Hepatocyte (in vitro differentiated cells): Measurements from ENCODE around the gene SSPN.

Experiments used
- CTCF ChIP-seq: fragments of 200-600 bp; sonication (generic); IDR thresholded peaks from 2 replicates; pipeline ENCODE4 v1.5.1; 2016; ENCODE audit warnings: antibody characterized with exemption, mild to moderate bottlenecking; ENCODE audit not compliant: poor library complexity
- EZH2 ChIP-seq: fragments of 200-600 bp; sonication (generic); IDR thresholded peaks from 2 replicates; pipeline ENCODE4 v1.6.1; 2016; ENCODE audit warnings: antibody characterized with exemption, mild to moderate bottlenecking, borderline replicate concordance
- EZH2phosphoT487 ChIP-seq: fragments of 200-600 bp; sonication (generic); IDR thresholded peaks from one replicate; pipeline ENCODE4 v1.6.1; 2018; ENCODE audit warnings: antibody characterized with exemption, mild to moderate bottlenecking, low read depth, moderate library complexity; ENCODE audit not compliant: unreplicated experiment, severe bottlenecking

- TF ChIP-seq CTCF = no peak
- TF ChIP-seq EZH2 = no peak
- TF ChIP-seq EZH2phosphoT487 = no peak
Measured at GRCh38 chr12:26193539-26193938, 1.8 kb upstream of the SSPN start.
